Neural cell (in vitro differentiated cells): ENCODE results near the gene TLE7. TPM values are rescaled to one million over a fixed set of nuclear protein-coding genes. Genes with fewer than 3 reads are reported as not detected.
A peak's percentile ranks its signal among the peaks of the same experiment; 100 is the strongest.

Source experiments
- H2AFZ ChIP-seq: fragments of 200-600, 300-800 bp; sonication (generic), shearing (Covaris generic); 2 replicates; pipeline ENCODE4 v1.6.0; 2014; ENCODE audit warnings: low read depth, mild to moderate bottlenecking, antibody characterized with exemption, low read length, moderate library complexity
- H3F3A ChIP-seq: fragments of 200-600 bp; shearing (Covaris generic); 2 replicates; pipeline ENCODE4 v1.6.1; 2016; ENCODE audit warnings: mild to moderate bottlenecking, moderate library complexity, mixed read lengths, antibody characterized with exemption, low read length; ENCODE audit not compliant: insufficient read depth, poor library complexity, severe bottlenecking
- H3K27ac ChIP-seq: fragments of 200-600, 300-800 bp; sonication (generic), shearing (Covaris generic); 2 replicates; pipeline ENCODE4 v1.5.1; 2014; ENCODE audit warnings: mild to moderate bottlenecking, low read length, moderate library complexity
- H3K27me3 ChIP-seq: fragments of 300-800, 200-600 bp; sonication (generic), shearing (Covaris generic); 2 replicates; pipeline ENCODE4 v1.6.0; 2014; ENCODE audit warnings: mild to moderate bottlenecking, low read depth, low read length, moderate library complexity; ENCODE audit not compliant: insufficient read depth
- H3K36me3 ChIP-seq: fragments of 300-800, 200-600 bp; sonication (generic), shearing (Covaris generic); 2 replicates; pipeline ENCODE4 v1.5.1; 2014; ENCODE audit warnings: mild to moderate bottlenecking, antibody characterized with exemption, low read length, moderate library complexity; ENCODE audit not compliant: insufficient read depth
- H3K4me2 ChIP-seq: fragments of 300-800, 200-600 bp; sonication (generic), shearing (Covaris generic); 2 replicates; pipeline ENCODE4 v1.6.0; 2014; ENCODE audit warnings: mild to moderate bottlenecking, low read length
- H3K4me3 ChIP-seq: fragments of 300-800, 200-600 bp; sonication (generic), shearing (Covaris generic); 2 replicates; pipeline ENCODE4 v1.5.1; 2014; ENCODE audit warnings: mild to moderate bottlenecking, low read length, moderate library complexity
- H3K79me2 ChIP-seq: fragments of 200-600 bp; shearing (Covaris generic); replicated peaks from 2 replicates; pipeline ENCODE4 v1.6.0; 2014; ENCODE audit warnings: mild to moderate bottlenecking, low read length, moderate library complexity; ENCODE audit not compliant: insufficient read depth
- H3K9ac ChIP-seq: fragments of 300-800, 200-600 bp; sonication (generic), shearing (Covaris generic); 2 replicates; pipeline ENCODE4 v1.6.1; 2016; ENCODE audit warnings: mild to moderate bottlenecking, low read length, mixed read lengths
- H3K9me2 ChIP-seq: fragments of 200-600 bp; shearing (Covaris generic); 2 replicates; pipeline ENCODE4 v1.6.1; 2016; ENCODE audit warnings: mild to moderate bottlenecking, low read length, mixed read lengths; ENCODE audit not compliant: insufficient read depth
- H3K9me3 ChIP-seq: fragments of 200-600, 300-800 bp; sonication (generic), shearing (Covaris generic); 2 replicates; pipeline ENCODE4 v1.6.1; 2016; ENCODE audit warnings: mild to moderate bottlenecking, mixed run types, low read length, moderate library complexity, mixed read lengths
- H4K20me1 ChIP-seq: fragments of 200-600 bp; shearing (Covaris generic); 2 replicates; pipeline ENCODE4 v1.6.1; 2016; ENCODE audit warnings: mild to moderate bottlenecking, mixed run types; ENCODE audit not compliant: insufficient read depth
- CTCF ChIP-seq: fragments of 450-650 bp; IDR thresholded peaks from 2 replicates; pipeline ENCODE4 v1.5.1; 2014; ENCODE audit warnings: antibody characterized with exemption, mild to moderate bottlenecking, moderate library complexity; ENCODE audit not compliant: poor library complexity, severe bottlenecking
- EP300 ChIP-seq: fragments of 450-650 bp; conservative IDR thresholded peaks from 2 replicates; pipeline ENCODE4 v1.6.1; 2014; ENCODE audit warnings: antibody characterized with exemption, mild to moderate bottlenecking, moderate library complexity; ENCODE audit not compliant: poor library complexity, severe bottlenecking
- EZH2 ChIP-seq: fragments of 200-600, 300-800 bp; shearing (Covaris generic), sonication (generic); IDR thresholded peaks from 2 replicates; pipeline ENCODE4 v1.6.1; 2014; ENCODE audit warnings: antibody characterized with exemption, low read length, borderline replicate concordance, mild to moderate bottlenecking; ENCODE audit not compliant: insufficient read depth, poor library complexity, severe bottlenecking
- MXI1 ChIP-seq: fragments of 450-650 bp; conservative IDR thresholded peaks from 2 replicates; pipeline ENCODE4 v1.6.1; 2014; ENCODE audit warnings: antibody characterized with exemption, mild to moderate bottlenecking; ENCODE audit not compliant: poor library complexity, severe bottlenecking
- POLR2AphosphoS5 ChIP-seq: IDR thresholded peaks from 2 replicates; pipeline ENCODE4 v1.6.1; 2012
- RAD21 ChIP-seq: fragments of 450-650 bp; conservative IDR thresholded peaks from 2 replicates; pipeline ENCODE4 v1.6.1; 2014; ENCODE audit warnings: antibody characterized with exemption, mild to moderate bottlenecking, moderate library complexity
- REST ChIP-seq: IDR thresholded peaks from 2 replicates; pipeline ENCODE4 v1.6.1; 2012; ENCODE audit warnings: borderline replicate concordance
- SMC3 ChIP-seq: fragments of 450-650 bp; conservative IDR thresholded peaks from 2 replicates; pipeline ENCODE4 v1.6.1; 2014; ENCODE audit warnings: antibody characterized with exemption, mild to moderate bottlenecking, moderate library complexity; ENCODE audit not compliant: poor library complexity
- TAF1 ChIP-seq: IDR thresholded peaks from 2 replicates; pipeline ENCODE4 v1.6.1; 2012; ENCODE audit warnings: low read depth
- polyA plus RNA-seq: library from polyadenylated mRNA; depleted of rRNA; stranded (reverse); fragments of >200 nt; gene quantifications from 2 replicates; pipeline ENCODE4 v1.2.3, GENCODE V29; 2014

TLE7 gene
- polyA plus RNA-seq, 1 donor from 2014 or later: not detected

GRCh38 chr16:71425746-71426068 lies 16.1 kb downstream of the TLE7 start:
- H2AFZ ChIP-seq: peak overlapping the region; percentile 25
- TF ChIP-seq TAF1: no peak
- no peak for TF ChIP-seq MXI1
- TF ChIP-seq REST: no peak
- TF ChIP-seq CTCF: no peak
- TF ChIP-seq POLR2AphosphoS5: no peak
- no peak for TF ChIP-seq RAD21
- TF ChIP-seq EP300: no peak
- TF ChIP-seq EZH2: no peak
- H3K4me3 ChIP-seq: peak overlapping the region; percentile 69
- H3K9me2 ChIP-seq: no peaks in the 10 kb centered on the region
- H3K36me3 ChIP-seq: no peaks in the 10 kb centered on the region
- H4K20me1 ChIP-seq: no peaks in the 10 kb centered on the region
- no peaks in the 10 kb centered on the region for H3F3A ChIP-seq
- H3K27ac ChIP-seq: peak overlapping the region; percentile 30
- peaks cover 25% of the 10 kb centered on the region for H3K27me3 ChIP-seq
- H3K79me2 ChIP-seq: no peaks in the 10 kb centered on the region
- no peak overlapping the region for H3K4me2 ChIP-seq
- no peaks in the 10 kb centered on the region for H3K9me3 ChIP-seq
- H3K9ac ChIP-seq: peak overlapping the region; percentile 61

GRCh38 chr16:71424626-71425025 lies 17.2 kb downstream of the TLE7 start:
- Histone ChIP-seq H3F3A (no peaks in the 10 kb centered on the region), H3K27me3 (peaks cover 25% of the 10 kb centered on the region), H3K4me2 (no peak overlapping the region), H3K4me3 (no peak overlapping the region), H3K9me2 (no peaks in the 10 kb centered on the region), H3K9ac (no peak overlapping the region), H4K20me1 (no peaks in the 10 kb centered on the region), H3K9me3 (no peaks in the 10 kb centered on the region), H3K27ac (no peak overlapping the region), H2AFZ (no peak overlapping the region), H3K36me3 (no peaks in the 10 kb centered on the region), H3K79me2 (no peaks in the 10 kb centered on the region)
- no peak for TF ChIP-seq MXI1
- no peak for TF ChIP-seq REST
- no peak for TF ChIP-seq RAD21
- no peak for TF ChIP-seq POLR2AphosphoS5
- no peak for TF ChIP-seq EZH2
- no peak for TF ChIP-seq SMC3
- no peak for TF ChIP-seq EP300
- no peak for TF ChIP-seq CTCF
- no peak for TF ChIP-seq TAF1
